NCI-H510A treated with DMSO at 0.1 percent for 48 hours (cell line): ENCODE measurements around the gene MAP7.
"Not testable (repeated sequence)": the region's sequence is repeated elsewhere in the genome, so short reads cannot be mapped to it uniquely, and the experiment has no call there.

Source experiments
- DNase-seq: peaks from one replicate; lab custom pipeline; 2025; lab: John Stamatoyannopoulos, UW

Gene MAP7

GRCh38 chr6:136550330-136551071 lies at the start of gene MAP7:
Gene MAP7 (minus strand): TSS chr6:136550422. CDS start chr6:136550408, 14 bp downstream.
- peak; percentile 74 for DNase-seq

GRCh38 chr6:136599329-136600011 lies 49.2 kb upstream of the MAP7 start:
- no peak for DNase-seq

GRCh38 chr6:136598048-136598447 lies 47.8 kb upstream of the MAP7 start:
- peak; percentile 25 for DNase-seq

- no peak for DNase-seq
Measured at GRCh38 chr6:136594671-136595070, 44.4 kb upstream of the MAP7 start.

- peak; percentile 31 for DNase-seq
Measured at GRCh38 chr6:136593748-136594490, 43.7 kb upstream of the MAP7 start.

GRCh38 chr6:136592930-136593673 lies 42.9 kb upstream of the MAP7 start:
- DNase-seq = no peak

GRCh38 chr6:136591617-136592016 lies 41.4 kb upstream of the MAP7 start:
- DNase-seq = no peak

GRCh38 chr6:136590846-136591245 lies 40.6 kb upstream of the MAP7 start:
- DNase-seq = not testable (repeated sequence)

- DNase-seq = no peak
Measured at GRCh38 chr6:136587527-136587926, 37.3 kb upstream of the MAP7 start.

GRCh38 chr6:136586295-136586694 lies 36.1 kb upstream of the MAP7 start:
- DNase-seq = no peak

- not testable (repeated sequence) for DNase-seq
Measured at GRCh38 chr6:136585523-136585922, 35.3 kb upstream of the MAP7 start.

- not testable (repeated sequence) for DNase-seq
Measured at GRCh38 chr6:136584290-136584689, 34.1 kb upstream of the MAP7 start.

- DNase-seq = peak; percentile 14
Measured at GRCh38 chr6:136582711-136583471, 32.7 kb upstream of the MAP7 start.

GRCh38 chr6:136579800-136580199 lies 29.6 kb upstream of the MAP7 start:
- DNase-seq = no peak

GRCh38 chr6:136576821-136577220 lies 26.6 kb upstream of the MAP7 start:
- DNase-seq = no peak

- DNase-seq = no peak
Measured at GRCh38 chr6:136571496-136571895, 21.3 kb upstream of the MAP7 start.

GRCh38 chr6:136571065-136571464 lies 20.8 kb upstream of the MAP7 start:
- DNase-seq = no peak

GRCh38 chr6:136568129-136568528 lies 17.9 kb upstream of the MAP7 start:
- no peak for DNase-seq

GRCh38 chr6:136567688-136568087 lies 17.5 kb upstream of the MAP7 start:
- DNase-seq = no peak

- no peak for DNase-seq
Measured at GRCh38 chr6:136566851-136567250, 16.6 kb upstream of the MAP7 start.

GRCh38 chr6:136566007-136566487 lies 15.8 kb upstream of the MAP7 start:
- DNase-seq = peak; percentile 19
